Activated CD4-positive, alpha-beta memory T cell treated with anti-CD3 and anti-CD28 coated beads for 36 hours (primary cell): ENCODE measurements around the gene E2F3. TPM values are rescaled to one million over a fixed set of nuclear protein-coding genes. Genes with fewer than 3 reads are reported as not detected.

ENCODE experiments used
- CTCF ChIA-PET: fragments of 350-600 bp; sonication (Branson Sonifier 250); formaldehyde crosslinking; loops from one replicate; lab custom pipeline; 2021; ENCODE audit warnings: antibody characterized with exemption, inconsistent platforms; lab: Charles Lee
- POLR2A ChIA-PET: fragments of 350-600 bp; sonication (Branson Sonifier 250); formaldehyde crosslinking; loops from one replicate; lab custom pipeline; 2021; ENCODE audit warnings: antibody characterized with exemption; lab: Charles Lee
- DNase-seq: peaks from one replicate; pipeline ENCODE4 v3.0.0-alpha.2; 2020
- H3K27ac Mint-ChIP-seq: one replicate; pipeline ENCODE4 v1.8.0; 2021; ENCODE audit warnings: mixed read lengths
- H3K27me3 Mint-ChIP-seq: one replicate; pipeline ENCODE4 v1.8.0; 2021; ENCODE audit warnings: mixed read lengths
- H3K36me3 Mint-ChIP-seq: one replicate; pipeline ENCODE4 v1.8.0; 2021; ENCODE audit warnings: mixed read lengths
- H3K4me1 Mint-ChIP-seq: one replicate; pipeline ENCODE4 v1.8.0; 2021; ENCODE audit warnings: low read depth, mixed read lengths
- H3K4me3 Mint-ChIP-seq: one replicate; pipeline ENCODE4 v1.8.0; 2021; ENCODE audit warnings: mild to moderate bottlenecking, mixed read lengths
- H3K9me3 Mint-ChIP-seq: one replicate; pipeline ENCODE4 v1.8.0; 2021; ENCODE audit warnings: mixed read lengths
- intact Hi-C: fragments of 100-400 bp; cut with micrococcal nuclease; formaldehyde crosslinking; loops from one replicate; pipeline ENCODE4 v1.15.1; 2023
- total RNA-seq, 2 experiments: library from RNA; stranded (reverse); gene quantifications; one replicate each; pipeline ENCODE4 v1.2.3, GENCODE V29; 2021

The E2F3 gene
- total RNA-seq, 2 experiments from 2014 or later = 17.9 to 18.2 TPM

GRCh38 chr6:20540683-20541082 lies 139.0 kb downstream of the E2F3 start:
- Mint-ChIP-seq H3K27me3 (no peaks in the 10 kb centered on the region), H3K27ac (no peak overlapping the region), H3K9me3 (no peaks in the 10 kb centered on the region), H3K36me3 (peaks cover 30% of the 10 kb centered on the region), H3K4me3 (no peak overlapping the region), H3K4me1 (peaks cover 55% of the 10 kb centered on the region)
- intact Hi-C loops = loop anchor here (10.0 kb wide), 1 partner anchor 864 kb away; no protein-coding TSS in a partner anchor
- CTCF ChIA-PET = no interaction called here
- POLR2A ChIA-PET = interaction anchor here (0.6 kb wide), 1 partner anchor 640 kb away, joined by 3 read pairs; no protein-coding TSS in a partner anchor
- DNase-seq = no peak

DNA sequence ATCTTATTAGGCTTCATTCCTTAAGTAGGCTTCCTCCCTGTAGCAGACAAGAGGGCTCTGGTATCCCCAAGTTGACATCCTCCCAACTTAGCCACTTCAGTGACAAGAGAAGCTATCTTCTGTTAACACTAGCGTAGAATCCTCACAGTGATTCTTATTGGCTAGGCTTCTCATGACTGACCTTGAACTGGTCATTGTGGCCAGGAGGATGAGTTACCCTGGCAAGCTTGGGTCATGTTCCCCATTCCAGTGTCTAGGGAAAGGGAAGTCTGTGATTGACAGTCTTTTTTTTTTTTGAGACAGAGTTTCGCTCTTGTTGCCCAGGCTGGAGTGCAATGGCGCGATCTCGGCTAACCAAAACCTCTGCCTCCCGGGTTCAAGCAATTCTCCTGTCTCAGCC lies 139.7 kb downstream of the E2F3 start:
- H3K4me3 Mint-ChIP-seq = no peak overlapping the region

GRCh38 chr6:20542927-20543602 lies 141.4 kb downstream of the E2F3 start:
- peaks cover 39% of the 10 kb centered on the region for H3K36me3 Mint-ChIP-seq
- no peaks in the 10 kb centered on the region for H3K9me3 Mint-ChIP-seq
- CTCF ChIA-PET = no interaction called here
- H3K4me3 Mint-ChIP-seq = no peak overlapping the region
- intact Hi-C loops = loop anchor here (1.0 to 10.0 kb wide), 8 partner anchors 9 to 895 kb away; partner anchors contain the start of gene CDKAL1
- POLR2A ChIA-PET = no interaction called here
- H3K27ac Mint-ChIP-seq = peak overlapping the region; percentile 42
- peaks cover 44% of the 10 kb centered on the region for H3K4me1 Mint-ChIP-seq
- no peaks in the 10 kb centered on the region for H3K27me3 Mint-ChIP-seq
- peak; percentile 44 for DNase-seq

More for the DNA sequence above, 139.7 kb downstream of the E2F3 start:
- DNase-seq = no peak
- no peak overlapping the region for H3K27ac Mint-ChIP-seq
- intact Hi-C loops = loop anchor here (10.0 kb wide), 1 partner anchor 863 kb away; no protein-coding TSS in a partner anchor
- H3K4me1 Mint-ChIP-seq = peaks cover 51% of the 10 kb centered on the region
- ChIA-PET POLR2A (no interaction called here), CTCF (no interaction called here)
- peaks cover 33% of the 10 kb centered on the region for H3K36me3 Mint-ChIP-seq
- no peaks in the 10 kb centered on the region for H3K9me3 Mint-ChIP-seq
- no peaks in the 10 kb centered on the region for H3K27me3 Mint-ChIP-seq

Other genes with a start within 250 kb of the E2F3 start
- 10 to 100 TPM; 13.4 to 14.0 TPM for gene MBOAT1, start 189.4 kb upstream of the E2F3 start, total RNA-seq
- 10 to 100 TPM; 23.1 to 23.2 TPM for gene CDKAL1, start 132.6 kb downstream of the E2F3 start, total RNA-seq